ENCODE results near the gene PRCC.

The PRCC gene

GRCh38 chr1:156785458-156785857 is 18.1 kb downstream of the PRCC start:
- H3K27me3 ChIP-seq (ENCODE audit: control insufficient read depth, insufficient read depth, low read length), result no peaks in the 10 kb centered on the region
- H3K9ac ChIP-seq (ENCODE audit: low read length), result no peak overlapping the region
- no peaks in the 10 kb centered on the region for H3K4me1 ChIP-seq (ENCODE audit: control insufficient read depth, insufficient read depth, low read length)
- H3K36me3 ChIP-seq (ENCODE audit: control insufficient read depth, insufficient read depth, low read length), result peaks cover 66% of the 10 kb centered on the region
- no peaks in the 10 kb centered on the region for H3K9me3 ChIP-seq (ENCODE audit: control insufficient read depth, insufficient read depth, low read depth, low read length)
- H3K4me3 ChIP-seq (ENCODE audit: low read depth, low read length), result no peak overlapping the region
- no peak overlapping the region for H3K27ac ChIP-seq (ENCODE audit: low read depth, low read length)

GRCh38 chr1:156786640-156787039 is 19.3 kb downstream of the PRCC start:
- Histone ChIP-seq H3K4me1 (ENCODE audit: control insufficient read depth, insufficient read depth, low read length) (no peaks in the 10 kb centered on the region), H3K36me3 (ENCODE audit: control insufficient read depth, insufficient read depth, low read length) (peaks cover 72% of the 10 kb centered on the region), H3K27ac (ENCODE audit: low read depth, low read length) (no peak overlapping the region), H3K9me3 (ENCODE audit: control insufficient read depth, insufficient read depth, low read depth, low read length) (no peaks in the 10 kb centered on the region), H3K27me3 (ENCODE audit: control insufficient read depth, insufficient read depth, low read length) (no peaks in the 10 kb centered on the region), H3K9ac (ENCODE audit: low read length) (no peak overlapping the region), H3K4me3 (ENCODE audit: low read depth, low read length) (no peak overlapping the region)

- Histone ChIP-seq H3K27ac (ENCODE audit: low read depth, low read length) (no peak overlapping the region), H3K4me1 (ENCODE audit: control insufficient read depth, insufficient read depth, low read length) (no peaks in the 10 kb centered on the region), H3K27me3 (ENCODE audit: control insufficient read depth, insufficient read depth, low read length) (no peaks in the 10 kb centered on the region), H3K9ac (ENCODE audit: low read length) (no peak overlapping the region), H3K4me3 (ENCODE audit: low read depth, low read length) (no peak overlapping the region), H3K36me3 (ENCODE audit: control insufficient read depth, insufficient read depth, low read length) (peaks cover 72% of the 10 kb centered on the region), H3K9me3 (ENCODE audit: control insufficient read depth, insufficient read depth, low read depth, low read length) (no peaks in the 10 kb centered on the region)
These were observed 20.8 kb downstream of the PRCC start for GRCh38 chr1:156788136-156788535.

- Histone ChIP-seq H3K27ac (ENCODE audit: low read depth, low read length) (no peak overlapping the region), H3K4me3 (ENCODE audit: low read depth, low read length) (no peak overlapping the region), H3K9me3 (ENCODE audit: control insufficient read depth, insufficient read depth, low read depth, low read length) (no peaks in the 10 kb centered on the region), H3K4me1 (ENCODE audit: control insufficient read depth, insufficient read depth, low read length) (no peaks in the 10 kb centered on the region), H3K9ac (ENCODE audit: low read length) (no peak overlapping the region), H3K27me3 (ENCODE audit: control insufficient read depth, insufficient read depth, low read length) (no peaks in the 10 kb centered on the region), H3K36me3 (ENCODE audit: control insufficient read depth, insufficient read depth, low read length) (peaks cover 77% of the 10 kb centered on the region)
These were observed 22.4 kb downstream of the PRCC start for GRCh38 chr1:156789621-156790318.

GRCh38 chr1:156794506-156795373 is 27.4 kb downstream of the PRCC start:
- peaks cover 89% of the 10 kb centered on the region for H3K36me3 ChIP-seq (ENCODE audit: control insufficient read depth, insufficient read depth, low read length)

GRCh38 chr1:156795374-156795733 is 28.0 kb downstream of the PRCC start:
- Histone ChIP-seq H3K9ac (ENCODE audit: low read length) (no peak overlapping the region), H3K4me1 (ENCODE audit: control insufficient read depth, insufficient read depth, low read length) (no peaks in the 10 kb centered on the region), H3K27ac (ENCODE audit: low read depth, low read length) (no peak overlapping the region), H3K9me3 (ENCODE audit: control insufficient read depth, insufficient read depth, low read depth, low read length) (no peaks in the 10 kb centered on the region), H3K36me3 (ENCODE audit: control insufficient read depth, insufficient read depth, low read length) (peaks cover 93% of the 10 kb centered on the region), H3K4me3 (ENCODE audit: low read depth, low read length) (no peak overlapping the region), H3K27me3 (ENCODE audit: control insufficient read depth, insufficient read depth, low read length) (no peaks in the 10 kb centered on the region)

More at GRCh38 chr1:156794506-156795373, 27.4 kb downstream of the PRCC start:
- Histone ChIP-seq H3K9me3 (ENCODE audit: control insufficient read depth, insufficient read depth, low read depth, low read length) (no peaks in the 10 kb centered on the region), H3K4me3 (ENCODE audit: low read depth, low read length) (no peak overlapping the region), H3K9ac (ENCODE audit: low read length) (no peak overlapping the region), H3K27me3 (ENCODE audit: control insufficient read depth, insufficient read depth, low read length) (no peaks in the 10 kb centered on the region), H3K4me1 (ENCODE audit: control insufficient read depth, insufficient read depth, low read length) (no peaks in the 10 kb centered on the region), H3K27ac (ENCODE audit: low read depth, low read length) (no peak overlapping the region)

GRCh38 chr1:156795787-156796186 is 28.5 kb downstream of the PRCC start:
- Histone ChIP-seq H3K27me3 (ENCODE audit: control insufficient read depth, insufficient read depth, low read length) (no peaks in the 10 kb centered on the region), H3K9ac (ENCODE audit: low read length) (no peak overlapping the region), H3K9me3 (ENCODE audit: control insufficient read depth, insufficient read depth, low read depth, low read length) (no peaks in the 10 kb centered on the region), H3K4me3 (ENCODE audit: low read depth, low read length) (no peak overlapping the region), H3K27ac (ENCODE audit: low read depth, low read length) (no peak overlapping the region), H3K36me3 (ENCODE audit: control insufficient read depth, insufficient read depth, low read length) (peaks cover 96% of the 10 kb centered on the region), H3K4me1 (ENCODE audit: control insufficient read depth, insufficient read depth, low read length) (no peaks in the 10 kb centered on the region)

GRCh38 chr1:156796340-156797097 is 29.2 kb downstream of the PRCC start:
- Histone ChIP-seq H3K4me3 (ENCODE audit: low read depth, low read length) (no peak overlapping the region), H3K9me3 (ENCODE audit: control insufficient read depth, insufficient read depth, low read depth, low read length) (no peaks in the 10 kb centered on the region), H3K27me3 (ENCODE audit: control insufficient read depth, insufficient read depth, low read length) (no peaks in the 10 kb centered on the region), H3K27ac (ENCODE audit: low read depth, low read length) (no peak overlapping the region), H3K9ac (ENCODE audit: low read length) (no peak overlapping the region), H3K4me1 (ENCODE audit: control insufficient read depth, insufficient read depth, low read length) (no peaks in the 10 kb centered on the region), H3K36me3 (ENCODE audit: control insufficient read depth, insufficient read depth, low read length) (peaks cover 95% of the 10 kb centered on the region)

GRCh38 chr1:156797212-156797871 is 30.0 kb downstream of the PRCC start:
- Histone ChIP-seq H3K27me3 (ENCODE audit: control insufficient read depth, insufficient read depth, low read length) (no peaks in the 10 kb centered on the region), H3K4me1 (ENCODE audit: control insufficient read depth, insufficient read depth, low read length) (no peaks in the 10 kb centered on the region), H3K36me3 (ENCODE audit: control insufficient read depth, insufficient read depth, low read length) (peaks cover 91% of the 10 kb centered on the region), H3K9ac (ENCODE audit: low read length) (no peak overlapping the region), H3K9me3 (ENCODE audit: control insufficient read depth, insufficient read depth, low read depth, low read length) (no peaks in the 10 kb centered on the region), H3K27ac (ENCODE audit: low read depth, low read length) (no peak overlapping the region), H3K4me3 (ENCODE audit: low read depth, low read length) (no peak overlapping the region)

- Histone ChIP-seq H3K27ac (ENCODE audit: low read depth, low read length) (no peak overlapping the region), H3K9me3 (ENCODE audit: control insufficient read depth, insufficient read depth, low read depth, low read length) (no peaks in the 10 kb centered on the region), H3K9ac (ENCODE audit: low read length) (no peak overlapping the region), H3K4me3 (ENCODE audit: low read depth, low read length) (no peak overlapping the region), H3K36me3 (ENCODE audit: control insufficient read depth, insufficient read depth, low read length) (peaks cover 51% of the 10 kb centered on the region), H3K27me3 (ENCODE audit: control insufficient read depth, insufficient read depth, low read length) (no peaks in the 10 kb centered on the region), H3K4me1 (ENCODE audit: control insufficient read depth, insufficient read depth, low read length) (no peaks in the 10 kb centered on the region; the same call in 1 of the 2 replicates)
These were observed 34.2 kb downstream of the PRCC start for GRCh38 chr1:156801409-156802121.
